Ovary (tissue), 3 donors: ENCODE data around the gene KRT75.

Experiments used
- CTCF ChIP-seq, 3 donors: fragments of 450-650 bp in 2 of 3; fragments of 200-600 bp in 1 of 3; IDR thresholded peaks; one replicate each; pipeline versions ENCODE4 v1.5.1 to v1.8.0; 2016 to 2022; ENCODE audit warnings: antibody characterized with exemption in 3 of 3, mild to moderate bottlenecking in 1 of 3
- EP300 ChIP-seq: sonication (generic); formaldehyde crosslinking; IDR thresholded peaks from one replicate; pipeline ENCODE4 v1.6.1; 2017; ENCODE audit warnings: antibody characterized with exemption
- POLR2A ChIP-seq: fragments of 450-650 bp; IDR thresholded peaks from one replicate; pipeline ENCODE4 v1.6.1; 2017; ENCODE audit warnings: antibody characterized with exemption, mild to moderate bottlenecking, moderate library complexity
- donor health status: DM: no; HTN: no; CAD: no.

GRCh38 chr12:52414936-52415335 lies 19.2 kb downstream of the KRT75 start:
- no peak for TF ChIP-seq CTCF (IDR thresholded peaks at IDR 0.05)
- no peak for TF ChIP-seq POLR2A
- no peak for TF ChIP-seq EP300
